SIG-M5 (cell line): Measurements from ENCODE around the gene EOLA1.
"Not testable (repeated sequence)": the region's sequence is repeated elsewhere in the genome, so short reads cannot be mapped to it uniquely, and the experiment has no call there.

Experiments used
- DNase-seq: peaks from one replicate; lab custom pipeline; 2025; lab: John Stamatoyannopoulos, UW

The EOLA1 gene

GRCh38 chrX:149513825-149514428 lies 26.9 kb upstream of the EOLA1 start:
- no peak for DNase-seq

GRCh38 chrX:149515954-149516602 lies 24.7 kb upstream of the EOLA1 start:
- no peak for DNase-seq

- DNase-seq = no peak
Observed at GRCh38 chrX:149516604-149517003, 24.2 kb upstream of the EOLA1 start.

- no peak for DNase-seq
Observed at GRCh38 chrX:149517308-149517707, 23.5 kb upstream of the EOLA1 start.

GRCh38 chrX:149518236-149518635 lies 22.6 kb upstream of the EOLA1 start:
- no peak for DNase-seq

GRCh38 chrX:149520636-149521277 lies 20.1 kb upstream of the EOLA1 start:
- not testable (repeated sequence) for DNase-seq

- no peak for DNase-seq
Observed at GRCh38 chrX:149521438-149521837, 19.4 kb upstream of the EOLA1 start.

GRCh38 chrX:149522916-149523315 lies 17.9 kb upstream of the EOLA1 start:
- no peak for DNase-seq

GRCh38 chrX:149525389-149525788 lies 15.4 kb upstream of the EOLA1 start:
- peak; percentile 32 for DNase-seq

- DNase-seq = not testable (repeated sequence)
Observed at GRCh38 chrX:149525903-149526302, 14.9 kb upstream of the EOLA1 start.

GRCh38 chrX:149526318-149527033 lies 14.3 kb upstream of the EOLA1 start:
- DNase-seq = not testable (repeated sequence)

- no peak for DNase-seq
Observed at GRCh38 chrX:149527705-149528104, 13.1 kb upstream of the EOLA1 start.

- no peak for DNase-seq
Observed at GRCh38 chrX:149528381-149528780, 12.4 kb upstream of the EOLA1 start.

- DNase-seq = no peak
Observed at GRCh38 chrX:149531599-149531998, 9.2 kb upstream of the EOLA1 start.

GRCh38 chrX:149532868-149533267 lies 7.9 kb upstream of the EOLA1 start:
- not testable (repeated sequence) for DNase-seq

GRCh38 chrX:149533999-149534398 lies 6.8 kb upstream of the EOLA1 start:
- not testable (repeated sequence) for DNase-seq

- DNase-seq = not testable (repeated sequence)
Observed at GRCh38 chrX:149534926-149535602, 5.7 kb upstream of the EOLA1 start.

- DNase-seq = not testable (repeated sequence)
Observed at GRCh38 chrX:149537474-149537873, 3.3 kb upstream of the EOLA1 start.

GRCh38 chrX:149539283-149540130 lies 1.3 kb upstream of the EOLA1 start:
- DNase-seq = peak; percentile 80

GRCh38 chrX:149540131-149540620 lies 636 bp upstream of the EOLA1 start:
- DNase-seq = peak; percentile 1

- DNase-seq = no peak
Observed at GRCh38 chrX:149541521-149542047, 772 bp downstream of the EOLA1 start.
